Large intestine (tissue), 3 donors: Measurements from ENCODE around the gene PSAPL1. TPM values are rescaled to one million over a fixed set of nuclear protein-coding genes. Genes with fewer than 3 reads are reported as not detected.

Experiments
- DNase-seq, 2 donors: peaks; one replicate each; pipeline versions ENCODE4 v3.0.0 to v3.0.0-alpha.2; 2013
- H3K27ac ChIP-seq: one replicate; pipeline ENCODE4 v1.5.1; 2013; ENCODE audit warnings: low read length
- H3K27me3 ChIP-seq: 2 replicates; pipeline ENCODE4 v1.6.1; 2013; ENCODE audit warnings: low read length; ENCODE audit not compliant: control insufficient read depth, insufficient read depth
- H3K36me3 ChIP-seq: 2 replicates; pipeline ENCODE4 v1.6.1; 2013; ENCODE audit warnings: low read length; ENCODE audit not compliant: control insufficient read depth, insufficient read depth
- H3K4me1 ChIP-seq: one replicate; pipeline ENCODE4 v1.6.1; 2013; ENCODE audit warnings: low read length; ENCODE audit not compliant: control insufficient read depth, insufficient read depth
- H3K4me3 ChIP-seq: one replicate; pipeline ENCODE4 v1.5.1; 2013; ENCODE audit warnings: low read length
- H3K9me3 ChIP-seq: one replicate; pipeline ENCODE4 v1.6.1; 2013; ENCODE audit warnings: mild to moderate bottlenecking, low read depth, low read length, moderate library complexity; ENCODE audit not compliant: control insufficient read depth
- WGBS: methylation state at CpG from one replicate; pipeline ENCODE4 v1.1.5; 2013; ENCODE audit warnings: low lambda C conversion rate; ENCODE audit not compliant: insufficient coverage; 5-methylcytosine and 5-hydroxymethylcytosine counted together
- polyA plus RNA-seq: library from polyadenylated mRNA; unstranded; fragments of 120-200 nt; gene quantifications from one replicate; pipeline ENCODE4 v1.2.1, GENCODE V29; 2013

Gene PSAPL1
- polyA plus RNA-seq, 1 donor = 0.49 TPM

GRCh38 chr4:7419961-7420660, 14.6 kb downstream of the PSAPL1 start:
- Histone ChIP-seq H3K4me3 (no peak overlapping the region), H3K4me1 (no peaks in the 10 kb centered on the region), H3K36me3 (no peaks in the 10 kb centered on the region), H3K9me3 (no peaks in the 10 kb centered on the region), H3K27me3 (no peaks in the 10 kb centered on the region), H3K27ac (no peak overlapping the region)
- no peak for DNase-seq
- no CpG with 5 or more reads among the region's 4 CpGs for WGBS

- H3K27me3 ChIP-seq = no peaks in the 10 kb centered on the region
- no peaks in the 10 kb centered on the region for H3K36me3 ChIP-seq
- no peak overlapping the region for H3K27ac ChIP-seq
- no peaks in the 10 kb centered on the region for H3K4me1 ChIP-seq
- no CpG with 5 or more reads among the region's 15 CpGs for WGBS
- no peaks in the 10 kb centered on the region for H3K9me3 ChIP-seq
- no peak for DNase-seq
- H3K4me3 ChIP-seq = no peak overlapping the region
Observed at GRCh38 chr4:7418131-7418943, 16.4 kb downstream of the PSAPL1 start.

GRCh38 chr4:7417639-7418038, 17.1 kb downstream of the PSAPL1 start:
- Histone ChIP-seq H3K27me3 (no peaks in the 10 kb centered on the region), H3K4me3 (no peak overlapping the region), H3K4me1 (no peaks in the 10 kb centered on the region), H3K27ac (no peak overlapping the region), H3K9me3 (no peaks in the 10 kb centered on the region), H3K36me3 (no peaks in the 10 kb centered on the region)
- no peak for DNase-seq
- 60% methylated on average over 1 of the region's 9 CpGs for WGBS

- H3K9me3 ChIP-seq = no peaks in the 10 kb centered on the region
- DNase-seq = no peak
Observed at GRCh38 chr4:7416745-7417432, 17.8 kb downstream of the PSAPL1 start.

GRCh38 chr4:7415927-7416686, 18.6 kb downstream of the PSAPL1 start:
- no peaks in the 10 kb centered on the region for H3K27me3 ChIP-seq
- H3K4me3 ChIP-seq = no peak overlapping the region
- no peaks in the 10 kb centered on the region for H3K36me3 ChIP-seq
- H3K27ac ChIP-seq = no peak overlapping the region
- H3K9me3 ChIP-seq = no peaks in the 10 kb centered on the region
- no peak for DNase-seq
- no peaks in the 10 kb centered on the region for H3K4me1 ChIP-seq
- WGBS = 80% methylated on average over 1 of the region's 16 CpGs

More at GRCh38 chr4:7416745-7417432, 17.8 kb downstream of the PSAPL1 start:
- Histone ChIP-seq H3K27me3 (no peaks in the 10 kb centered on the region), H3K36me3 (no peaks in the 10 kb centered on the region), H3K4me3 (no peak overlapping the region), H3K4me1 (no peaks in the 10 kb centered on the region), H3K27ac (no peak overlapping the region)
- WGBS = no CpG with 5 or more reads among the region's 14 CpGs

- no peak for DNase-seq
Observed at GRCh38 chr4:7414736-7415510, 19.8 kb downstream of the PSAPL1 start.

GRCh38 chr4:7414046-7414445, 20.7 kb downstream of the PSAPL1 start:
- no peaks in the 10 kb centered on the region for H3K27me3 ChIP-seq
- no peaks in the 10 kb centered on the region for H3K9me3 ChIP-seq
- H3K4me3 ChIP-seq = no peak overlapping the region
- H3K4me1 ChIP-seq = no peaks in the 10 kb centered on the region
- no peak for DNase-seq
- no peak overlapping the region for H3K27ac ChIP-seq
- WGBS = 82% methylated on average over 4 of the region's 9 CpGs
- no peaks in the 10 kb centered on the region for H3K36me3 ChIP-seq

More at GRCh38 chr4:7414736-7415510, 19.8 kb downstream of the PSAPL1 start:
- no peaks in the 10 kb centered on the region for H3K27me3 ChIP-seq
- WGBS = 0% methylated on average over 2 of the region's 12 CpGs
- no peaks in the 10 kb centered on the region for H3K4me1 ChIP-seq
- H3K9me3 ChIP-seq = no peaks in the 10 kb centered on the region
- H3K27ac ChIP-seq = no peak overlapping the region
- H3K4me3 ChIP-seq = no peak overlapping the region
- H3K36me3 ChIP-seq = no peaks in the 10 kb centered on the region

- no peaks in the 10 kb centered on the region for H3K4me1 ChIP-seq
- no peak overlapping the region for H3K4me3 ChIP-seq
- WGBS = no CpG with 5 or more reads among the region's 4 CpGs
- no peaks in the 10 kb centered on the region for H3K27me3 ChIP-seq
- H3K36me3 ChIP-seq = no peaks in the 10 kb centered on the region
- H3K27ac ChIP-seq = no peak overlapping the region
- no peak for DNase-seq
- peaks cover 6% of the 10 kb centered on the region for H3K9me3 ChIP-seq
Observed at GRCh38 chr4:7412554-7412912, 22.2 kb downstream of the PSAPL1 start.

- Histone ChIP-seq H3K4me1 (no peaks in the 10 kb centered on the region), H3K9me3 (peaks cover 6% of the 10 kb centered on the region), H3K4me3 (no peak overlapping the region), H3K36me3 (no peaks in the 10 kb centered on the region), H3K27me3 (no peaks in the 10 kb centered on the region), H3K27ac (no peak overlapping the region)
- DNase-seq = no peak
- no CpG with 5 or more reads among the region's 12 CpGs for WGBS
Observed at GRCh38 chr4:7411896-7412553, 22.7 kb downstream of the PSAPL1 start.
